Vagina (tissue), 2 donors: ENCODE measurements around the gene ENOX1. TPM values are rescaled to one million over a fixed set of nuclear protein-coding genes. Genes with fewer than 3 reads are reported as not detected.

Source experiments
- DNase-seq, 2 donors: peaks; one replicate each; pipeline ENCODE4 v3.0.0-alpha.2; 2017; ENCODE audit errors: extremely low spot score in 2 of 2
- H3K27ac ChIP-seq: fragments of 200-600 bp; sonication (generic); one replicate; pipeline ENCODE4 v1.5.1; 2019
- H3K27me3 ChIP-seq: fragments of 200-600 bp; sonication (generic); one replicate; pipeline ENCODE4 v1.5.1; 2019
- H3K36me3 ChIP-seq, 2 donors: fragments of 200-600 bp; sonication (generic); one replicate each; pipeline ENCODE4 v1.5.1; 2017 to 2019
- H3K4me1 ChIP-seq: fragments of 200-600 bp; sonication (generic); one replicate; pipeline ENCODE4 v1.5.1; 2019
- H3K4me3 ChIP-seq, 2 donors: fragments of 200-600 bp; sonication (generic); 1 replicate in 1 of 2; 2 replicates in 1 of 2; pipeline ENCODE4 v1.5.1; 2016 to 2019
- H3K9me3 ChIP-seq: fragments of 200-600 bp; sonication (generic); one replicate; pipeline ENCODE4 v1.5.1; 2019
- CTCF ChIP-seq, 3 experiments: fragments of 450-650 bp in 2 of 3; fragments of 200-600 bp in 1 of 3; sonication (generic) in 1 of 3; IDR thresholded peaks; one replicate each; pipeline ENCODE4 v1.5.1; 2017 to 2019; ENCODE audit warnings: antibody characterized with exemption in 3 of 3, mild to moderate bottlenecking in 2 of 3, moderate library complexity in 2 of 3
- POLR2A ChIP-seq, 2 donors: fragments of 450-650 bp; IDR thresholded peaks; one replicate each; pipeline ENCODE4 v1.6.1; 2017; ENCODE audit warnings: antibody characterized with exemption in 2 of 2, mild to moderate bottlenecking in 2 of 2, moderate library complexity in 2 of 2
- POLR2AphosphoS5 ChIP-seq, 2 donors: sonication (generic); formaldehyde crosslinking; IDR thresholded peaks; one replicate each; pipeline ENCODE4 v1.9.0; 2017; ENCODE audit warnings: antibody characterized with exemption in 2 of 2, mild to moderate bottlenecking in 2 of 2, low read depth in 1 of 2; ENCODE audit not compliant: insufficient read depth in 1 of 2
- intact Hi-C: fragments of 100-400 bp; cut with DNase I; formaldehyde crosslinking; loops from one replicate; pipeline ENCODE4 v1.15.1; 2023
- total RNA-seq: library from RNA; depleted of rRNA; stranded (reverse); fragments of >200 nt; gene quantifications from one replicate; pipeline ENCODE4 v1.2.3, GENCODE V29; 2016

ENOX1 gene
- total RNA-seq, 1 donor from 2014 or later: 2.7 TPM

DNA sequence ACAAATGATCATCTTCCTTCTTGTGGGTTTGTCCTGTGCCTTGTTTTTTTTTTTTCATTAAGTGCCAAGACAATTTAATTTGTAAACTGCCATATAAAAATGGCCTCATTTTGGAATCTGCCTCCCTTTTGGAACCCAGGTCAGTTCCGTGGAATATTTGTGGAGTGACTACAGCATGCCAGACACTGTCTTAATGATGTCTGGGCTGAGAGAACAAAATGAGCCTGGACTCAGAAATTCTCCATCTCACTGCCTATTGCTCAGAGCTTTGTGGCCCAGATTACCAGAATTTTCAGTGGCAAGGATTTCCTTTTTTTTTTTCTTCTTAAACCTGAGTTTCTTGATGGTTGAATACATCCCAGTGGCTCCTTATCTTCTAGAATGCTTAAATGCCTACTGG lies 340.6 kb downstream of the ENOX1 start:
- Histone ChIP-seq H3K27ac (no peak overlapping the region), H3K36me3 (no peaks in the 10 kb centered on the region)
- intact Hi-C loops: no loop called here

DNA sequence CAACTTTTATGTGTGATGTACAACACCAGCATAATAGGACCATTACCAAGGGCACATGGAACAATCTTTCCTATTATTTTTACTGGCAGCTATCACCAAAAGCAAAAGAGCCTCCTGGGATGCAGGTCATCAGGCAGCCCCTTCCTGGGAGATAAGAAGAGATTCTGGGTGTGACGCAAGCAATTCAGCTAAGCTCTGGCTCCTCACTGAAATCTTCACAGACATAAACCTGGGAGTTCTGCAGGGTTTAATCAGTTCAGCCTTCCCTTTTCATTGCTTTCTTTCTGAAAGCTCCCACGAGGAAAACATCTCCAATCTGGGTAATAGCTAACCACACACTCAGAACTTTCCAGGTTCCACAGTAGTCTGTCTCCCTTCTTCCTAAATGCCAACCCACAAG lies 341.1 kb downstream of the ENOX1 start:
- TF ChIP-seq POLR2AphosphoS5 (IDR thresholded peaks at IDR 0.05; ENCODE audit: insufficient read depth in 1 of 2, low read depth in 1 of 2) (no peak), CTCF (IDR thresholded peaks at IDR 0.05) (no peak), POLR2A (IDR thresholded peaks at IDR 0.05) (no peak)

More for the DNA sequence above, 340.6 kb downstream of the ENOX1 start:
- no peak for DNase-seq
- Histone ChIP-seq H3K27me3 (no peaks in the 10 kb centered on the region), H3K4me1 (no peaks in the 10 kb centered on the region), H3K4me3 (no peak overlapping the region), H3K9me3 (no peaks in the 10 kb centered on the region)
- TF ChIP-seq POLR2AphosphoS5 (IDR thresholded peaks at IDR 0.05; ENCODE audit: insufficient read depth in 1 of 2, low read depth in 1 of 2) (no peak), POLR2A (IDR thresholded peaks at IDR 0.05) (no peak)

DNA sequence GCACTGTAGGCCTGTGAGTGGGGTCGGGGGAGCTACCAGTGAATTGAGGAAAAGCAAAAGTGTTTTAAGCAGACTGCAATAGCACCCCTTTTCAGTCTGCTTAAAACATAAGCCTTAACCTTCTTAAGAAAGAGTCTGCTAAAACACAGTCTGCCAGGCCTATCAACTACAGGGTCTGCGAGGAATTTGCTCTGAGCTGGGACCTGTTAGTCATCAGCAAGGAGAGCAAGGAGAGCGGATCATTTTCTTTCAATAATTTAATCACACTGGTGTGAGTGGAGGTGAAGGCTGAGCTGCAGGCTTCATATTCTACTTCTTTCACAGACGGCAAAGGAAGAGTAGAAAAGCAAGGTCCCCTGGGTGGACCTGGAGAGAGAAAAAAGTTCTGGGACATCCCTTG lies 342.7 kb downstream of the ENOX1 start:
- Histone ChIP-seq H3K9me3 (no peaks in the 10 kb centered on the region), H3K4me3 (no peak overlapping the region), H3K36me3 (no peaks in the 10 kb centered on the region), H3K27me3 (no peaks in the 10 kb centered on the region), H3K4me1 (no peaks in the 10 kb centered on the region), H3K27ac (no peak overlapping the region)
- TF ChIP-seq POLR2AphosphoS5 (IDR thresholded peaks at IDR 0.05; ENCODE audit: insufficient read depth in 1 of 2, low read depth in 1 of 2) (no peak), POLR2A (IDR thresholded peaks at IDR 0.05) (no peak), CTCF (IDR thresholded peaks at IDR 0.05) (no peak)
- DNase-seq: no peak
- intact Hi-C loops: no loop called here

More for the DNA sequence above, 341.1 kb downstream of the ENOX1 start:
- Histone ChIP-seq H3K27me3 (no peaks in the 10 kb centered on the region), H3K27ac (no peak overlapping the region), H3K4me3 (no peak overlapping the region), H3K4me1 (no peaks in the 10 kb centered on the region), H3K9me3 (no peaks in the 10 kb centered on the region), H3K36me3 (no peaks in the 10 kb centered on the region)
- intact Hi-C loops: no loop called here
- DNase-seq: no peak

- Histone ChIP-seq H3K27me3 (no peaks in the 10 kb centered on the region), H3K27ac (no peak overlapping the region), H3K36me3 (no peaks in the 10 kb centered on the region), H3K4me3 (no peak overlapping the region), H3K9me3 (no peaks in the 10 kb centered on the region), H3K4me1 (no peaks in the 10 kb centered on the region)
- TF ChIP-seq POLR2AphosphoS5 (IDR thresholded peaks at IDR 0.05; ENCODE audit: insufficient read depth in 1 of 2, low read depth in 1 of 2): no peak
- no peak for TF ChIP-seq POLR2A (IDR thresholded peaks at IDR 0.05)
- TF ChIP-seq CTCF (IDR thresholded peaks at IDR 0.05): no peak
- intact Hi-C loops: no loop called here
- DNase-seq: no peak
Observed at GRCh38 chr13:43441899-43442499, 344.8 kb downstream of the ENOX1 start.

- no peak for TF ChIP-seq POLR2A (IDR thresholded peaks at IDR 0.05)
- no peak for TF ChIP-seq CTCF (IDR thresholded peaks at IDR 0.05)
- no peak for TF ChIP-seq POLR2AphosphoS5 (IDR thresholded peaks at IDR 0.05; ENCODE audit: insufficient read depth in 1 of 2, low read depth in 1 of 2)
- intact Hi-C loops: no loop called here
- Histone ChIP-seq H3K9me3 (no peaks in the 10 kb centered on the region), H3K4me3 (no peak overlapping the region), H3K36me3 (no peaks in the 10 kb centered on the region), H3K4me1 (no peaks in the 10 kb centered on the region), H3K27me3 (no peaks in the 10 kb centered on the region), H3K27ac (no peak overlapping the region)
- no peak for DNase-seq
Observed at GRCh38 chr13:43441464-43441863, 345.3 kb downstream of the ENOX1 start.
